CD4-positive, CD25-positive, alpha-beta regulatory T cell (primary cell): ENCODE results near the gene STRAP. TPM values are rescaled to one million over a fixed set of nuclear protein-coding genes. Genes with fewer than 3 reads are reported as not detected.

ENCODE experiments used
- ATAC-seq, 2 donors: fragments of 150-1000 bp; cut with Tn5 transposase; one replicate each; pipeline ENCODE4 v1.10.0; 2021; ENCODE audit warnings: low read depth in 2 of 2, moderate number of reproducible peaks in 2 of 2, moderate library complexity in 1 of 2
- DNase-seq, 3 donors: peaks; one replicate each; pipeline versions ENCODE4 v3.0.0 to v3.0.0-alpha.2; 2012 to 2022; ENCODE audit warnings: mixed read lengths in 1 of 3
- H3K27ac ChIP-seq: one replicate; pipeline ENCODE4 v1.7.0; 2013; ENCODE audit warnings: mild to moderate bottlenecking, low read length; ENCODE audit not compliant: insufficient read depth, poor library complexity, severe bottlenecking
- H3K27me3 ChIP-seq: one replicate; pipeline ENCODE4 v1.7.0; 2013; ENCODE audit warnings: low read length; ENCODE audit not compliant: control insufficient read depth, insufficient read depth
- H3K36me3 ChIP-seq: one replicate; pipeline ENCODE4 v1.7.0; 2013; ENCODE audit warnings: mild to moderate bottlenecking, low read length, moderate library complexity; ENCODE audit not compliant: control insufficient read depth, insufficient read depth
- H3K4me1 ChIP-seq: 2 replicates; pipeline ENCODE4 v1.7.0; 2013; ENCODE audit warnings: mild to moderate bottlenecking, low read length; ENCODE audit not compliant: insufficient read depth, control insufficient read depth, poor library complexity, severe bottlenecking
- H3K4me3 ChIP-seq: one replicate; pipeline ENCODE4 v1.7.0; 2013; ENCODE audit warnings: low read depth, mild to moderate bottlenecking, low read length, moderate library complexity
- H3K9me3 ChIP-seq, 2 experiments: 1 replicate in 1 of 2; 2 replicates in 1 of 2; pipeline ENCODE4 v1.7.0; 2013; ENCODE audit warnings: low read length in 2 of 2, mild to moderate bottlenecking in 1 of 2, moderate library complexity in 1 of 2; ENCODE audit not compliant: control insufficient read depth in 2 of 2
- H3K27ac Mint-ChIP-seq, 3 donors: one replicate each; pipeline ENCODE4 v1.8.0; 2020 to 2022; ENCODE audit warnings: mild to moderate bottlenecking in 3 of 3, mixed read lengths in 3 of 3, moderate library complexity in 2 of 3
- H3K27me3 Mint-ChIP-seq: one replicate; pipeline ENCODE4 v1.8.0; 2022; ENCODE audit warnings: mild to moderate bottlenecking, mixed read lengths
- H3K36me3 Mint-ChIP-seq: one replicate; pipeline ENCODE4 v1.8.0; 2020; ENCODE audit warnings: mixed read lengths
- H3K4me1 Mint-ChIP-seq, 4 donors: one replicate each; pipeline ENCODE4 v1.8.0; 2020 to 2022; ENCODE audit warnings: mixed read lengths in 4 of 4, mild to moderate bottlenecking in 1 of 4
- H3K4me3 Mint-ChIP-seq, 4 donors: one replicate each; pipeline ENCODE4 v1.8.0; 2020 to 2022; ENCODE audit warnings: mild to moderate bottlenecking in 4 of 4, mixed read lengths in 4 of 4, moderate library complexity in 3 of 4
- H3K9me3 Mint-ChIP-seq, 7 donors: one replicate each; pipeline ENCODE4 v1.8.0; 2020 to 2022; ENCODE audit warnings: mixed read lengths in 7 of 7, mild to moderate bottlenecking in 3 of 7, moderate library complexity in 2 of 7
- polyA plus RNA-seq, 4 donors: library from polyadenylated mRNA; unstranded; fragments of 300-500 nt; fragmentation: Illumina TruSeq; gene quantifications; one replicate each; pipeline ENCODE4 v1.2.3, GENCODE V29; 2021
- total RNA-seq: library from RNA; stranded (reverse); gene quantifications from one replicate; pipeline ENCODE4 v1.2.3, GENCODE V29; 2022

The STRAP gene
- total and polyA plus RNA-seq, 5 donors from 2014 or later: 106 to 130 (median 116) TPM

GRCh38 chr12:15892645-15893259 is 10.6 kb downstream of the STRAP start:
- H3K4me1 Mint-ChIP-seq: peaks cover 16 to 31% (median 29%) of the 10 kb centered on the region in 4 donors
- ATAC-seq (no peak), DNase-seq (no peak)
- peak overlapping the region in 1 of 3 donors; percentile 67 for H3K27ac Mint-ChIP-seq
- H3K9me3 ChIP-seq: no peaks in the 10 kb centered on the region
- no peak overlapping the region for H3K27ac ChIP-seq
- no peaks in the 10 kb centered on the region for H3K27me3 Mint-ChIP-seq
- no peaks in the 10 kb centered on the region for H3K9me3 Mint-ChIP-seq
- H3K36me3 ChIP-seq: peaks cover 67% of the 10 kb centered on the region
- no peaks in the 10 kb centered on the region for H3K27me3 ChIP-seq
- H3K4me3 Mint-ChIP-seq: no peak overlapping the region
- H3K4me1 ChIP-seq: peaks cover 4% of the 10 kb centered on the region
- no peak overlapping the region for H3K4me3 ChIP-seq
- H3K36me3 Mint-ChIP-seq: peaks cover 13% of the 10 kb centered on the region

GRCh38 chr12:15893260-15893659 is 11.1 kb downstream of the STRAP start:
- no peaks in the 10 kb centered on the region for H3K9me3 ChIP-seq
- no peak overlapping the region for H3K4me3 Mint-ChIP-seq
- H3K4me3 ChIP-seq: no peak overlapping the region
- peaks cover 12% of the 10 kb centered on the region for H3K36me3 Mint-ChIP-seq
- H3K4me1 ChIP-seq: peaks cover 4% of the 10 kb centered on the region
- peak overlapping the region in 1 of 3 donors; percentile 67 for H3K27ac Mint-ChIP-seq
- no peaks in the 10 kb centered on the region for H3K27me3 Mint-ChIP-seq
- H3K4me1 Mint-ChIP-seq: peaks cover 11 to 33% (median 26%) of the 10 kb centered on the region in 4 donors
- DNase-seq (no peak), ATAC-seq (no peak)
- no peaks in the 10 kb centered on the region for H3K27me3 ChIP-seq
- H3K9me3 Mint-ChIP-seq: no peaks in the 10 kb centered on the region
- H3K36me3 ChIP-seq: peaks cover 69% of the 10 kb centered on the region
- H3K27ac ChIP-seq: no peak overlapping the region

GRCh38 chr12:15896867-15897266 is 14.7 kb downstream of the STRAP start:
- Histone ChIP-seq H3K9me3 (no peaks in the 10 kb centered on the region), H3K27me3 (no peaks in the 10 kb centered on the region), H3K4me1 (no peaks in the 10 kb centered on the region), H3K4me3 (no peak overlapping the region), H3K36me3 (peaks cover 79% of the 10 kb centered on the region), H3K27ac (no peak overlapping the region)
- no peaks in the 10 kb centered on the region for H3K9me3 Mint-ChIP-seq
- DNase-seq (no peak), ATAC-seq (no peak)
- peaks cover 8 to 23% (median 11%) of the 10 kb centered on the region in 4 donors for H3K4me1 Mint-ChIP-seq
- no peaks in the 10 kb centered on the region for H3K27me3 Mint-ChIP-seq
- H3K27ac Mint-ChIP-seq: peak overlapping the region in 1 of 3 donors; percentile 52
- H3K4me3 Mint-ChIP-seq: peak overlapping the region in 1 of 4 donors; percentile 35
- peaks cover 21% of the 10 kb centered on the region for H3K36me3 Mint-ChIP-seq

- no peak overlapping the region for H3K27ac ChIP-seq
- Mint-ChIP-seq H3K36me3 (peaks cover 26% of the 10 kb centered on the region), H3K9me3 (no peaks in the 10 kb centered on the region), H3K27ac (no peak overlapping the region), H3K4me3 (no peak overlapping the region), H3K27me3 (no peaks in the 10 kb centered on the region), H3K4me1 (peaks cover 8 to 23% (median 11%) of the 10 kb centered on the region in 4 donors)
- H3K36me3 ChIP-seq: peaks cover 84% of the 10 kb centered on the region
- H3K27me3 ChIP-seq: no peaks in the 10 kb centered on the region
- H3K4me1 ChIP-seq: no peaks in the 10 kb centered on the region
- H3K9me3 ChIP-seq: no peaks in the 10 kb centered on the region
- ATAC-seq (no peak), DNase-seq (no peak)
- H3K4me3 ChIP-seq: no peak overlapping the region
These were observed 15.2 kb downstream of the STRAP start for GRCh38 chr12:15897433-15897832.

- Histone ChIP-seq H3K36me3 (peaks cover 84% of the 10 kb centered on the region), H3K4me1 (no peaks in the 10 kb centered on the region), H3K9me3 (no peaks in the 10 kb centered on the region), H3K27me3 (no peaks in the 10 kb centered on the region), H3K27ac (no peak overlapping the region), H3K4me3 (no peak overlapping the region)
- H3K27ac Mint-ChIP-seq: peak overlapping the region; percentile 40 to 47 (median 44)
- no peaks in the 10 kb centered on the region for H3K9me3 Mint-ChIP-seq
- ATAC-seq (peak; percentile 50 to 52), DNase-seq (peak in 2 of 3 donors; percentile 47)
- H3K4me1 Mint-ChIP-seq: peaks cover 8 to 16% (median 8%) of the 10 kb centered on the region in 4 donors
- peak overlapping the region in 1 of 4 donors; percentile 7 for H3K4me3 Mint-ChIP-seq
- peaks cover 35% of the 10 kb centered on the region for H3K36me3 Mint-ChIP-seq
- no peaks in the 10 kb centered on the region for H3K27me3 Mint-ChIP-seq
These were observed 17.2 kb downstream of the STRAP start for GRCh38 chr12:15899282-15899870.

- H3K9me3 Mint-ChIP-seq: peaks cover 0 to 1% (median 0%) of the 10 kb centered on the region in 7 donors
- H3K27ac Mint-ChIP-seq: peak overlapping the region in 1 of 3 donors; percentile 63
- Histone ChIP-seq H3K9me3 (no peaks in the 10 kb centered on the region), H3K36me3 (peaks cover 45% of the 10 kb centered on the region), H3K27ac (no peak overlapping the region), H3K27me3 (no peaks in the 10 kb centered on the region), H3K4me3 (no peak overlapping the region), H3K4me1 (no peaks in the 10 kb centered on the region)
- peaks cover 31% of the 10 kb centered on the region for H3K36me3 Mint-ChIP-seq
- no peak overlapping the region for H3K4me3 Mint-ChIP-seq
- peaks cover under 1 to 2% (median 1%) of the 10 kb centered on the region in 4 donors for H3K4me1 Mint-ChIP-seq
- H3K27me3 Mint-ChIP-seq: no peaks in the 10 kb centered on the region
- DNase-seq (no peak), ATAC-seq (no peak)
These were observed 22.3 kb downstream of the STRAP start for GRCh38 chr12:15904378-15904920.

GRCh38 chr12:15910468-15910863 is 28.3 kb downstream of the STRAP start:
- no peaks in the 10 kb centered on the region for H3K9me3 Mint-ChIP-seq
- ATAC-seq (no peak), DNase-seq (no peak)
- H3K4me3 Mint-ChIP-seq: peak overlapping the region; percentile 87 to 92 (median 90)
- H3K27ac Mint-ChIP-seq: peak overlapping the region in 2 of 3 donors; percentile 76 to 77
- H3K27ac ChIP-seq: no peak overlapping the region
- H3K27me3 Mint-ChIP-seq: no peaks in the 10 kb centered on the region
- H3K9me3 ChIP-seq: no peaks in the 10 kb centered on the region
- H3K36me3 ChIP-seq: no peaks in the 10 kb centered on the region
- no peaks in the 10 kb centered on the region for H3K27me3 ChIP-seq
- peaks cover 7 to 25% (median 14%) of the 10 kb centered on the region in 4 donors for H3K4me1 Mint-ChIP-seq
- peak overlapping the region; percentile 75 for H3K4me3 ChIP-seq
- H3K36me3 Mint-ChIP-seq: no peaks in the 10 kb centered on the region
- peaks cover 4% of the 10 kb centered on the region for H3K4me1 ChIP-seq
